HAP-1 (cell line): ENCODE results near the gene NDRG2.
A peak's percentile ranks its signal among the peaks of the same experiment; 100 is the strongest.

Source experiments
- DNase-seq, 2 experiments: peaks; one replicate each; pipeline ENCODE4 v3.0.0-alpha.2; 2016 to 2020; ENCODE audit warnings: low spot score in 2 of 2
- H3K27me3 ChIP-seq: fragments of 250-450 bp; sonication (Bioruptor Pico); 2 replicates; pipeline ENCODE4 v1.5.1; 2020; ENCODE audit warnings: low read depth, mild to moderate bottlenecking, moderate library complexity
- H3K36me3 ChIP-seq: fragments of 250-450 bp; sonication (Bioruptor Pico); replicated peaks from 2 replicates; pipeline ENCODE4 v1.5.1; 2020; ENCODE audit warnings: mild to moderate bottlenecking
- H3K4me1 ChIP-seq: fragments of 250-450 bp; sonication (Bioruptor Pico); 2 replicates; pipeline ENCODE4 v1.5.1; 2020; ENCODE audit warnings: mild to moderate bottlenecking
- H3K4me3 ChIP-seq: fragments of 250-450 bp; sonication (Bioruptor Pico); 2 replicates; pipeline ENCODE4 v1.5.1; 2020; ENCODE audit warnings: mild to moderate bottlenecking, moderate library complexity
- H3K9me3 ChIP-seq: fragments of 250-450 bp; sonication (Bioruptor Pico); 2 replicates; pipeline ENCODE4 v1.5.1; 2020; ENCODE audit warnings: mild to moderate bottlenecking, moderate library complexity
- in situ Hi-C: fragments of 300-500 bp; cut with MboI; formaldehyde crosslinking; loops from 3 replicates; pipeline ENCODE4 v1.14.3; 2020; ENCODE audit warnings: low sequenced_read_pairs, inconsistent platforms, mixed read lengths

Gene NDRG2

DNA sequence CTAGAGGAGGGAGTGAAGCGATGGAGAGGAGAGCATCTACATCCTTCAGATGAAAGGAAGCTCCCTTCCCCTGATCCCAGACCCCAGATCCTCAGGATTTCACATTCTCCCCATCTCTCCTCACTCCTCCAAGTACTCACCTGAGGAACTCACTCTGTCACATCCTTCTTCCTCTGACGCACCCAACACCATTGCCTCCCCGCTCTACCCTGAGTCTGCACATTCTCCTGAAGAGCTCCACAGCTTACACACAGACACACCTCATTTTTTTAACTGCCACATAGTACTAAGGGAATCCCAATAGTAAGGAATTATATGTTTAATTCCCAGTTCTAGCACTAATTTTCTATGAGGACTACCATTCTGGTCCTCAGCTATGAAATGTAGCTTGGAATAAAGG, 51.4 kb downstream of the NDRG2 start:
- in situ Hi-C loops = no loop called here
- Histone ChIP-seq H3K27me3 (peaks cover under 1% of the 10 kb centered on the region; the same call in 1 of the 2 replicates), H3K4me3 (no peak overlapping the region), H3K4me1 (no peaks in the 10 kb centered on the region), H3K36me3 (no peaks in the 10 kb centered on the region), H3K9me3 (no peaks in the 10 kb centered on the region)
- no peak for DNase-seq

DNA sequence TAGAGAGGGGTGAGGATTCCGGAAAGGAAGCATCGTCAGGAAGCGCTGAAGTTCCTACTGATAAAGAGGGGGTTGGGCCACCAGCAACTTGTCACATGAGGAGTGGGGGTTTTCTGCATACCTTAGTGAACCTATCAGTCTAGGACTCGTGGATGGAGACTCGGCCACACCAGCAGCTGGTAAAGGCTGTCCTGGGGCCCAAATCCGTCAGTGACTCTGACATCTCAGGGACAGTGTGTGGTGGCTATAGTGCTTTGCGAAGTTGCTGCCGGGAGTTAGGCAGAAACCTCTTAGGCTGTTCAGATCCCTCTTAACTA, 53.2 kb downstream of the NDRG2 start:
- peaks cover 6% of the 10 kb centered on the region; the same call in 1 of the 2 replicates for H3K27me3 ChIP-seq
- in situ Hi-C loops = no loop called here
- peak overlapping the region; percentile 45 for H3K4me3 ChIP-seq
- no peaks in the 10 kb centered on the region for H3K36me3 ChIP-seq
- no peak for DNase-seq
- H3K9me3 ChIP-seq = no peaks in the 10 kb centered on the region
- H3K4me1 ChIP-seq = no peaks in the 10 kb centered on the region

DNA sequence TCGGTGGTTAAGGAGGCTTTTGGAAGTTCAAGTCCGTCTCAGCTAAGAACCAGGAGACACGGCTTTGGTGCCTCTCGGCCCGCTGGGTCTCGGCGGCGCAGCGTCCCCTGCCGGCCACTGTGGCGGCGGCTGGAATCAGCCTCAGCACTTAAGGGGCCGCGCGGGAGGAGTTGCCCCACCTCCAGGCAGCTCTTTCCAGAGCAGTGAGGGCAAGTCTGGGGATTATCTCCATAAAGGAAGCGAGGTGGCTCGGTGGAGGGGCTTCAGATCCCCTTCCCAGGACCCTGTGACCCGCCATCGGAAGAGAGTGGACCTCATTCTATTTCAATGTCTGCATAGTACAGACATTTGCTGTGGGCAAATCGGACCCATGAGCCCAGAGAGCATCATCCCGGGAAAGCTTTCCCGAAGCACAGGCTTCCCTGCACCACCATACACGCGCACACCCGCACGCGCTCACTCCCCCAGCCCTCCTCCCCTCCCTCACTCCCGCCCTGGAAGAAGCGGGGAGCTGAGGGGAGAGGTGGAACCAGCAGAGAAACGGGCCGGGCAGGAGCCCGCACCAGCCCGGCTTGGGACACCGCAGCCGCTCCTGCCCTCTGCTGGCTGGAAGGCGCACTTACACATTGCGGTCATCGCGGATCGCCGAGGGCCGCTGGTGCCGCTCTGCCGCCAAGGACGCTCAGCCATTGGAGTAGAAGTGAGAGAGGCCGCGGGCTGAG, 53.7 kb downstream of the NDRG2 start:
- peak; percentile 85 to 90 for DNase-seq
- in situ Hi-C loops = no loop called here
- no peaks in the 10 kb centered on the region for H3K9me3 ChIP-seq

DNA sequence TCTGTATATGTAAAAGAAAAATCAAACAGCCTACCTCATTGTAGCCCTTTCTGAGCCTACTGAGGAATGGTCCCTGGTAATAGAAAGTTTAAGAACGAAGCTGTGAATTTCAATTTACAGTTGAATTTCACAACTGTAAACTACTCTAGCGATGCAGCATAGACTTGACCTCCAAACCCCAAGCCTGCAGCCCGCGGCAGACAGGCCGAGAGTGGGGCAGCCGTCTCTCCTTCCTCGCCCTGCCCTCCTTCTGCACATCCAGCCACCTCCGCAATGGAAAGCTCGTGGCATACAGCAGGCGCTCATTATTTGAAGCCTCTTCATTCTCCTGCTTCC, 54.2 kb downstream of the NDRG2 start:
- in situ Hi-C loops = no loop called here
- peaks cover 10% of the 10 kb centered on the region; the same call in 1 of the 2 replicates for H3K27me3 ChIP-seq
- H3K4me1 ChIP-seq = no peaks in the 10 kb centered on the region
- no peak for DNase-seq
- H3K9me3 ChIP-seq = no peaks in the 10 kb centered on the region
- peak overlapping the region; percentile 45 for H3K4me3 ChIP-seq
- H3K36me3 ChIP-seq = no peaks in the 10 kb centered on the region

More for the DNA sequence above, 53.7 kb downstream of the NDRG2 start:
- H3K4me1 ChIP-seq = no peaks in the 10 kb centered on the region
- peaks cover 10% of the 10 kb centered on the region; the same call in 1 of the 2 replicates for H3K27me3 ChIP-seq
- peak overlapping the region; percentile 45 for H3K4me3 ChIP-seq
- H3K36me3 ChIP-seq = no peaks in the 10 kb centered on the region

DNA sequence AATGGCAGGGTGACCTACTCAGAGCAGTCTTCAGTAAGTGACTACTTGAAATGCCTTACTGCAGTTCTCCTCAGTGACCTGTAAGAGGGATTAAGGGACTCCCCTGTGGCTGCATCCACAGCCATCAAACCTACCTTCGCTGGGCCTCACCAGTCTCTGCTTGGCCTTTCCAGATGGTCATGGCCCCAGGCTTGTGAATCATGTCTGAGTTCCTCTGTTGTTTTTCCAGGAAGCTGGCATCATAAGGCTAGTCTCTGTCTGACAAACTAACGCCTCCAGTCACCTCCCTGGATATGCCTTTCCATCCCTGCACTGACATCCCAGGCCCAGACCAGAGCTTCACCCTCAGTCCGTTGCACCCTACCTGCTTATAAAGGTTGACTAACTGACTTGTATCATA, 55.5 kb downstream of the NDRG2 start:
- H3K4me3 ChIP-seq = no peak overlapping the region
- in situ Hi-C loops = no loop called here
- no peaks in the 10 kb centered on the region for H3K36me3 ChIP-seq
- DNase-seq = no peak
- no peaks in the 10 kb centered on the region for H3K9me3 ChIP-seq
- H3K4me1 ChIP-seq = no peaks in the 10 kb centered on the region
- H3K27me3 ChIP-seq = peaks cover 10% of the 10 kb centered on the region; the same call in 1 of the 2 replicates
